Measurements from ENCODE around the gene DNAH9. TPM values are rescaled to one million over a fixed set of nuclear protein-coding genes. Genes with fewer than 3 reads are reported as not detected.

DNAH9 gene
- total and polyA plus RNA-seq, 12 donors = 0.06 to 0.10 TPM; not detected in 10

DNA sequence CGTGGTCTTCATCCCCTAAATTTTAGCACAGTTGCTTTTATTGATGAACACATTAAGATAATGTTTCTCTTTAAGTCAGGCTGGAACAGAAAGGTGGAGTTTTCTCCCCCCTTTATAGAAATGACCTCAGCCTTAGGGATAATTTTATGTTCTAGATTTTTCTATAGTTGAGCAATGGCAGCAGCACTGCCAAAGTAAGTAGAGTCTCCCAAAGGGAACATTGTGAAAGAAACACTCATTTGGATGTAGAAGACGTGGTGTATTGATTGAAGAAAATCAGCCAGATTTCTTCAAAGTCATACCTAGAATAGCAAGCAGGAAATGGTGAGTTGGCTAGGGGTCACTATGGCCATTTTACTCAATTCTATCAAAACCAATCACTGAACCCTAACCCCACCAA, 122.5 kb downstream of the DNAH9 start:
- ATAC-seq = no peak
- peaks cover 0 to 4% (median 0%) of the 10 kb centered on the region in 7 donors for H3K27me3 ChIP-seq
- no peaks in the 10 kb centered on the region for H3K36me3 ChIP-seq
- WGBS, 2 donors = 40 to 43% methylated on average over 2 of the region's 2 CpGs
- H3K9me3 ChIP-seq = no peaks in the 10 kb centered on the region
- TF ChIP-seq, protein P1, sequence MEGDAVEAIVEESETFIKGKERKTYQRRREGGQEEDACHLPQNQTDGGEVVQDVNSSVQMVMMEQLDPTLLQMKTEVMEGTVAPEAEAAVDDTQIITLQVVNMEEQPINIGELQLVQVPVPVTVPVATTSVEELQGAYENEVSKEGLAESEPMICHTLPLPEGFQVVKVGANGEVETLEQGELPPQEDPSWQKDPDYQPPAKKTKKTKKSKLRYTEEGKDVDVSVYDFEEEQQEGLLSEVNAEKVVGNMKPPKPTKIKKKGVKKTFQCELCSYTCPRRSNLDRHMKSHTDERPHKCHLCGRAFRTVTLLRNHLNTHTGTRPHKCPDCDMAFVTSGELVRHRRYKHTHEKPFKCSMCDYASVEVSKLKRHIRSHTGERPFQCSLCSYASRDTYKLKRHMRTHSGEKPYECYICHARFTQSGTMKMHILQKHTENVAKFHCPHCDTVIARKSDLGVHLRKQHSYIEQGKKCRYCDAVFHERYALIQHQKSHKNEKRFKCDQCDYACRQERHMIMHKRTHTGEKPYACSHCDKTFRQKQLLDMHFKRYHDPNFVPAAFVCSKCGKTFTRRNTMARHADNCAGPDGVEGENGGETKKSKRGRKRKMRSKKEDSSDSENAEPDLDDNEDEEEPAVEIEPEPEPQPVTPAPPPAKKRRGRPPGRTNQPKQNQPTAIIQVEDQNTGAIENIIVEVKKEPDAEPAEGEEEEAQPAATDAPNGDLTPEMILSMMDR (IDR thresholded peaks at IDR 0.05) = no peak
- H3K4me1 ChIP-seq = no peaks in the 10 kb centered on the region
- DNase-seq = no peak
- no peak overlapping the region for H3K27ac ChIP-seq
- intact Hi-C loops (cut with DNase I) = no loop called here
- H3K4me3 ChIP-seq = no peak overlapping the region

DNA sequence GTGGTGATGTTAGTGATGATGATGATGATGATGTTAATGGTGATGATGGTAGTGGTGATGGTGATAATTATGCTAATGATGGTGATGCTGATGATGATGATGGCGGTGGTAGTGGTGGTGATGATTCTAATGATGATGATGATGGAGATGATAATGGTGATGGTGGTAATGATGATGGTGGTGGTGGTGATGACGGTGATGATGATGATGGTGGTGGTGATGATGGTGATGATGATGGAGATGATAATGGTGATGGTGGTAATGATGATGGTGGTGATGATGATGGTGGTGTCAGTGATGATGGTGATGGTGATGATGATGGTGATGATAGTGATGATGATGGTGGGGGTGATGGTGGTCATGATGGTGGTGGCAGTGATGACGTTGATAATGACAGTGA, 132.5 kb downstream of the DNAH9 start:
- H3K27me3 ChIP-seq = no peaks in the 10 kb centered on the region
- 92 to 96% methylated on average over 3 of the region's 3 CpGs for WGBS, 2 donors
- no peaks in the 10 kb centered on the region for H3K36me3 ChIP-seq
- TF ChIP-seq, protein P1 (IDR thresholded peaks at IDR 0.05) = no peak
- H3K27ac ChIP-seq = no peak overlapping the region
- no peaks in the 10 kb centered on the region for H3K4me1 ChIP-seq
- DNase-seq (no peak), ATAC-seq (no peak)
- H3K4me3 ChIP-seq = no peak overlapping the region
- no peaks in the 10 kb centered on the region for H3K9me3 ChIP-seq
- intact Hi-C loops (cut with DNase I) = no loop called here

DNA sequence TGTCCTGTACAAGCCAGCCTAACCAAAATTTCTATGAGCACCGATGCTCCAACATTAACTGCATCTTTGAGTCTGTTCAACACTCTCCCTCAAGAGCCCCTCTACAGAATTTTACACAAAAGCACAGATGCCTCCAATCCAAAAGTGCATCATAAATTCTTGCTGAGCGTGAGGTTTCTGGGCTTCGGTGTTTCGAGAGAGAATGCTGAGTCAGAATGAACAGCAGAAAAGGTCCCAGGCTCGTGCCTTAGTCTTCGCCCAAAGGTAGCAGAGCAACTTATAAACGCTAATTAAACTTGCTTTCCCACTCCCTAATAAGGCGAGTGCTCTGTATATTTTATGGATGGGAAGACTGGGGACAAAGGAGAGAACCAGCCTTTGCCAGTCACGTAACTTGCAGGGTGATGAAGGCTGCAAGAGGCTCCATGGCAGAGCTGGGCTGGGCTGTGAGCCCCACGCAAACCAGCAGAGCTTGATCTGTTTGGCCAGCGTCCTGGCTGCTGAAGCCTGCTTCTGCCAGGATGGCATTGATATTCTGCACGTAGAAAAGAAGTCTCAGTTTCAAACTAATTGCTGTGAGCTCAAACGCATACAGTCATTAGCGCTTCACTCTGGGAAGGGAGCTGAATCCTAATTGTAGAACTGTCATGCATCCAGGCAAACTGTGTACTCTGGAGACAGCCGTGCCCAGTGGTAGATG, 138.5 kb downstream of the DNAH9 start:
- no peaks in the 10 kb centered on the region for H3K4me1 ChIP-seq
- ATAC-seq = no peak
- no peak overlapping the region for H3K4me3 ChIP-seq
- 80% methylated on average over 15 of the region's 15 CpGs for WGBS, 2 donors
- intact Hi-C loops (cut with DNase I) = no loop called here
- no peak overlapping the region for H3K27ac ChIP-seq
- DNase-seq = no peak
- H3K36me3 ChIP-seq = no peaks in the 10 kb centered on the region
- TF ChIP-seq, protein P1 (IDR thresholded peaks at IDR 0.05) = no peak
- no peaks in the 10 kb centered on the region for H3K9me3 ChIP-seq
- peaks cover 0 to 12% (median 0%) of the 10 kb centered on the region in 7 donors for H3K27me3 ChIP-seq

DNA sequence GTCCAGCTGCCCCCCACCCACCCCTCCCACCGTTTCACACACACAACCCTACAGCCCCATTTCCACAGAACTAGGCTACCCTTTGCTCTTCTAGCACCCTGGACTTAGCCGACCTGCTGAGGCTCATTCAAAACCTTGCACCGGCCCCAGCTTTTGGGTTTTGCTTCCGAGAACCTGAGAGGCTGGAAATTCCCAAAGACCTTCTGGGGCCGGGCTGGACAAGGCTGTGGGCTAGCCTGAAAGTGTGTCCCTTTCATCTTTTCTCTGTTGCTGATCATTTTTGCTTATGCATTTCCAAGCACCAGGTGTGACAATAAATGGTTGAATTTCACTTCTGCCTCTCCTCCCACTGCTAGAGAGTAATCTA, 139.0 kb downstream of the DNAH9 start:
- ATAC-seq (no peak), DNase-seq (no peak)
- Histone ChIP-seq H3K27ac (no peak overlapping the region), H3K9me3 (no peaks in the 10 kb centered on the region), H3K27me3 (peaks cover 0 to 12% (median 0%) of the 10 kb centered on the region in 7 donors), H3K4me3 (no peak overlapping the region), H3K4me1 (no peaks in the 10 kb centered on the region), H3K36me3 (no peaks in the 10 kb centered on the region)
- intact Hi-C loops (cut with DNase I) = no loop called here
- 75 to 76% methylated on average over 5 of the region's 5 CpGs for WGBS, 2 donors
- TF ChIP-seq, protein P1 (IDR thresholded peaks at IDR 0.05) = no peak
